Stimulated activated CD8-positive, alpha-beta memory T cell treated with anti-CD3 and anti-CD28 coated beads, Interleukin-7, amount 100 ng/mL, for 4 hours (primary cell): ENCODE measurements around the gene SLC35A2.
"Not testable (repeated sequence)": the region's sequence is repeated elsewhere in the genome, so short reads cannot be mapped to it uniquely, and the experiment has no call there.

Source experiments
- DNase-seq, 2 donors: peaks; one replicate each; pipeline ENCODE4 v3.0.0-alpha.2; 2020; ENCODE audit warnings: low read depth in 2 of 2

SLC35A2 gene

GRCh38 chrX:48902776-48903175 is 8.7 kb downstream of the SLC35A2 start:
- DNase-seq: no peak

- DNase-seq: no peak
Measured at GRCh38 chrX:48902135-48902534, 9.3 kb downstream of the SLC35A2 start.

DNA sequence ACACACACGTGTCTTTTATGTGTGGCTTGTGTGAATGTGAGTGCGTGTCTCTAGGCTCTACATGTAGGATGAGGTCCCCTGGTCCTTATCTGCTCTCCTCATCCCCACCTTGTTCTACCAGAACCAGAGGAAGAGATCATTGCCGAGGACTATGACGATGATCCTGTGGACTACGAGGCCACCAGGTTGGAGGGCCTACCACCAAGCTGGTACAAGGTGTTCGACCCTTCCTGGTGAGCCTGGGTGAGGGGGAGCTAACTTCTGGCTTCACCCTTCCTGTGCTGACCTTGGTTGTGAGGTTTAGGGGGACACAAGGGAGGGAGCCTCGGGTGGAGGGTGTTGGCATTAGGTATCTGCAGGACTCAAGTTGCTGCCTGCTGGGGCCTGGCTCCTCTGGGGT is 10.4 kb downstream of the SLC35A2 start:
- DNase-seq: no peak

- DNase-seq: no peak
Measured at GRCh38 chrX:48899078-48899410, 12.4 kb downstream of the SLC35A2 start.

DNA sequence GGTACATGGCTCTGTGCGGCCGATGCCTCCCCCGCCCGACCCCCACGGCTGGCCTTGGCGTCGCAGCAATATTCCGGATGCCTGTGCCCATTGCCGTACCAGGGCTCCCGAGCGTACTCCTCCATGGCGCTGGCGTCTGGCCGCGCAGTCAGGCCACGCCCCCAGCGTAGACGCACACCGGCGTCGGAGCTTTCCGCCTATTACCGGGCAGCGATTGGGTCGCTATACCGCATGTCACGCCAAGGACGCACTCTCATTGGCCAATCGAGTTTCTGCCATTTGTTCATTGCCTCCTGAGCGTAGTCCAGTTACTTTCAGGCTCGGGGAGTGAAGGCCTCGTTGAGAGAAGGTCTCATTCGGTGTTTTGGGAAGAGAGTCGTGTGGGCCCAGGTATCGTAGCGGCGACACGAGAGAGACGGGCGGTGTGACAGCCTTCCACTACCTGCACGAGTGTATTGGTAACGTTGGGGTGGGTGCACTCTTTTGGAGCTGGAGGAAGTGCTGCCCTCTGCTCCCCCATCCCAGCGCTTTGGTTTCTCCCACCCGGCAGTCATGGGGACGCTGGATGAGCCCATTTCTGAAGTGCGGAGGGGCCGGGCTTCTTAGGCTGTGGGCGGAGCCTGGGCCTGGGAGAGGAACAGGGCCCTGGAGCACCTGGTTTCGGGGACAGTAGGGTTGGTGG is 13.7 kb downstream of the SLC35A2 start, which contains the start of the genes PQBP1 and TIMM17B:
PQBP1 (plus strand) TSS at position 306 of the 682 bp plus-strand sequence. CDS start 580 bp downstream, outside the sequence.
TIMM17B (minus strand) TSS at position 144 of the 682 bp plus-strand sequence; CDS start at position 125, 19 bp downstream.
- DNase-seq: peak; percentile 81 to 83

- DNase-seq: peak; percentile 35 to 45
Measured at GRCh38 chrX:48897157-48897624, 14.3 kb downstream of the SLC35A2 start.

GRCh38 chrX:48896611-48897011 is 14.8 kb downstream of the SLC35A2 start:
- DNase-seq: no peak

GRCh38 chrX:48894891-48895290 is 16.6 kb downstream of the SLC35A2 start:
- no peak for DNase-seq

DNA sequence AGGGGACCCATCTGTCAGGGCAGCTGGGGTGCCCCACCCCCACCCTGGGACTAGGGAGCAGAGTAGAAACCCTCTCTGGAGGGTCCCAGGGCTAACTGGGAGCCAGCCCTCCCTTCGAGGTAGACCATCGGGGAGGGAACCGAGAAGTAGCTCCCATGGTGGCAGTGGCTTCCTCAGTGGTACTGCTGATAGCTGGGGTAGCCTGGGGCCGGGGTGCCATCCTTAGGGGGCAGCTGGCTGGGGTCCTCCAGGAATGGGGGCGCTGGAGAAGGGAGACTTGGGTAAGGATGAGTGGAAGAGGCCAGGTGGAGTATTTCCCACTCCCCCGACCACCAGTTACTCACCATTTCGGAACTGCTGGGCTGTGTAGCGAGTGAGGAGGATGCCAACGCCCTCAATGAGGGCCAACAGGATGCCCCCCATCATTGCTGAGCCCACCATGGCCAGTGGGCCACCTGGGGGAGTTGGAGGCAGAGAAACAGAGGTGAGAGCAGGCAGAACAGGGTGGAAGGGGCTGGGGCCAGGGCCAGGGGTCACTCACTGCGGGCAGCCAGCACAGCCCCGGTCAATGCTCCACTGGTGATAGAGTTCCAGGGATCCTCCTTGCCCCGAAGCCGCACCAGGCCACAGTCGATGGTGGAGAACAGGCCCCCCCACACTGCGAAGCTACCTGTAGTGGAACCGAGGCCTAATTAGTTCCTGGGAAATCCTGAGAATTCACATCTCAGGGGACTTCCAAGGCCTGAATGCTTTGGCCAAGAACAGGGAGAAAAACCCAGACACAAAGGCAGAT is 17.7 kb downstream of the SLC35A2 start:
- no peak for DNase-seq

- DNase-seq: no peak
Measured at GRCh38 chrX:48892896-48893295, 18.6 kb downstream of the SLC35A2 start.

DNA sequence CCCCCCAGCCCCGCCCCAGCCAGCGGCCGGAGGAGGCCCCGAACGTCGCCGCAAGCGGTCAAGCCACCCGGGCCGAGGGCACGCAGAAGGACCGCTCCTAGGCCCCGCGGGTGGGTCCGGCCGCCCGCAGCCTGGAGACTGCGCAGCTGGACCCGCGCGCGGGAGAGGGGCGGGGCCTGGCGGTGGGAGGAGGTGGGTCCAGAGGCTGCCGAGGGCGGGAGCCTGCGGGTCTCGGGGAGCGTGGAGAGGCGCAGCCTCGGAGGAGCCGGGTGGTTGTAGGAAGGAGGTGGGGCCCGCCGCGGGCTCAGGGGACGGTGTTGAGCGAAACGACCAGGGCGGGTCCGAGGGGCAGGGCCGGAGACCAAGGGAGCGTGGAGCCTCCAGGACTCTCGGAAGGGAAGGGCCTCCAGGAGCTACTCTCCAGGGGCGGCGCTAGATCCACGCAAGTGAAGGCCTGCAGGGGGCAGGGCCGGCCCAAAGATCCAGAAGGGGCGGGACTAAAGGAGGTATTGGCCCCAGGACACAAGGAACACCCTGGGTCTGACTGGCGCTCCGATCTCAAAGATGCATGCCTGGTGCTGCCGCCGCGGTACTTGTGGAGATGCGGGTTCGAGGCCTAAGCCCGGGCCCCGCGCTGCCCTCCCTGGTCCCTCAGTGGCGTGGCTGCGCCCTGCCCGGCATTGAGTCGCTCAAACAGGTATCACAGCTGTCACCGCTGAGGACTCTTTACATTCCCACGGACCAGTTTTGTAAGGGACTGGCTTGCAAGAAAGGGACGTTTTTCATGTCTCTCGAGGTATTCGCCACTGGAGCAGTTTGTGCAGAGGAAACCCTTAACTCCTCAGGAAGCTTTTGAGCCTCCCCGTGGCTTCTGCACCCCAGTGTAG is 19.8 kb downstream of the SLC35A2 start:
- peak; percentile 46 to 60 for DNase-seq

- DNase-seq: no peak
Measured at GRCh38 chrX:48890934-48891401, 20.5 kb downstream of the SLC35A2 start.

DNA sequence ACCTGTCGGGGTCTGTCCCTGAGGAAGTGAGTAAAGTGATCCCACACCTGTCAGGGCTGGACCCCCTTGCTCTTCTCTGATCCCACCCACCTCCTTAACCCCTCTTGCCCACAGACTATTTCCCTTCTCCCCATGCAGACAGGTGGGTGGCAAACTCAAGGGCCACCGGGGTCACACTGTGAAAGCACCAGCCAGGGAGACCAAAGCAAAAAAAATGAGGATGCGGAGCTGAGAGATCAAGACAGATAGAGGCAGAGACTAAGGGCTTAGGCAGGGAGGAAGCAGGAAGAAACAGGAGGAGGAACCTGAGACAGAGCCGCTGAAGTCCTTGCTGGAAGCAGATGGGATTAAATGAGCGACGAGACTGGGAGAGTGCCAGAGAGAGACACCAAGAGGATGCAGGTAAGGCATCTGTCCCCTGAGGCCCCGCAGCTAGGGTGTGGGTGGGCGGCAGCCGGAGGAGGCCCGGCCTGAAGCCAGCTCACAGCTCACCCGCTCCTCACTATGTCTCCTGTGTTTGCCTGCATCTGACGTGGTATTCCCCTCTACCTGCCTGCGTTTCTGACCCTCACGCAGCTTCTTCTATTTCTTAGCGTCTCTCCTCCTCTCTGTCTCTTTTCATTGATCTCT is 21.0 kb downstream of the SLC35A2 start:
- DNase-seq: no peak

- DNase-seq: not testable (repeated sequence)
Measured at GRCh38 chrX:48886586-48886985, 24.9 kb downstream of the SLC35A2 start.

GRCh38 chrX:48883729-48884128 is 27.7 kb downstream of the SLC35A2 start:
- DNase-seq: no peak

DNA sequence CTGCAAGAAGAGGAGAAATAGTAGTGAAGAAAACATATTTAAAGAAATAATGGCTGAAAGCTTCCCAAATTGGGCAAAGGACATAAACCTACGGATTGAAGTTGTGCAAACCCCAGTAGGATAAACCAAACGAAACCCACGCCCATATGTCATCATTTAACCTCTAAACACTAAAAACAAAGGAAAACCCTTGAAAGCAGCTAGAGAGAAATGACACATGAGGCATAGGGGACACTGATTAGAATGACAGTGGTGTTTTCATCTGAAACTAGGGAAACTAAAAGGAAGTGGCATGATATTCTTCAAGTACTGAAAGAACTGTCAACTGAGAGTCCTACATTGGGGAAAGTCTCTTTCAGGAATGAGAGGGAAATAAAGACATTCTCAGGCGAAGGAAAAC is 34.5 kb downstream of the SLC35A2 start:
- not testable (repeated sequence) for DNase-seq

DNA sequence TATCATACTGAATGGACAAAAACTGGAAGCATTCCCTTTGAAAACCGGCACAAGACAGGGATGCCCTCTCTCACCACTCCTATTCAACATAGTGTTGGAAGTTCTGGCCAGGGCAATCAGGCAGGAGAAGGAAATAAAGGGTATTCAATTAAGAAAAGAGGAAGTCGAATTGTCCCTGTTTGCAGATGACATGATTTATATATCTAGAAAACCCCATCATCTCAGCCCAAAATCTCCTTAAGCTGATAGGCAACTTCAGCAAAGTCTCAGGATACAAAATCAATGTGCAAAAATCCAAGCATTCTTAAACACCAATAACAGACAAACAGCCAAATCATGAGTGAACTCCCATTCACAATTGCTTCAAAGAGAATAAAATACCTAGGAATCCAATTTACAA is 39.4 kb downstream of the SLC35A2 start:
- not testable (repeated sequence) for DNase-seq

DNA sequence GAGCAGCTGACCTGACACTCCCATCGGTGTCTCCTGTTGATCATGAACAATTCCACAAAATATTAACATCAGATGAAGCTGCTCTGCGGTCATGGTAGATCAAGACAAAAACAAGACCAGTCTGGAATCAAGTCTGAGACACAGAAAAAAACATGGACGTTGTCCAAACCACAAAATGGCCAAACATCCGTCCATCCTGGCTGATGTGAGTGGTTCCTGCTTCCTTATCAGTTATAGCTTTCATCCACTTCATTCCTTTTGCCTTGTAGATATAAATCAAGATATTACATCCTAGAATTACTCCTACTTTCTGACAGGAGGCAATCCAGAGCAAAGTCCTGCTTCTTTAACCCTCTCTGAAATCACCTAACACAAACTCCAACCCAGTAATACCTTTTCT is 47.2 kb downstream of the SLC35A2 start:
- no peak for DNase-seq

DNA sequence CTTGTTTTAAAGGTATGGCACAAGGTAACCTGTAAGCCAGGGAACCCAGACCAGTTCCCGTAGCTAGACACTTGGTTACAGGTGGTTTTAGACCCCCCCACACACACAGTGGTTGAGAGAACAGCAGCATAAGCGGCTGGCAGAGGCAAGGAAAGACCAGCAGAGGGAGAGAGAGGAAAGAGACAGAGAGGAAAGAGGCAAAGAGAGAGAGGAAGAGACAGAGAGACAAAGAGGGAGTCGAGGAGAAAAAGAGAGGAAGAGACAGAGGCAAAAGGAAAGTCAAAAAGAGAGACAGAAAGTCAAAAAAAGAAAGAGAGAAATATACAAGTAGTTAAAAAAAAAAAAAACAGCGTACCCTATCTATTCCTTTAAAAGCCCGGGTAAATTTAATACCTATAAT is 56.5 kb downstream of the SLC35A2 start:
- DNase-seq: no peak

DNA sequence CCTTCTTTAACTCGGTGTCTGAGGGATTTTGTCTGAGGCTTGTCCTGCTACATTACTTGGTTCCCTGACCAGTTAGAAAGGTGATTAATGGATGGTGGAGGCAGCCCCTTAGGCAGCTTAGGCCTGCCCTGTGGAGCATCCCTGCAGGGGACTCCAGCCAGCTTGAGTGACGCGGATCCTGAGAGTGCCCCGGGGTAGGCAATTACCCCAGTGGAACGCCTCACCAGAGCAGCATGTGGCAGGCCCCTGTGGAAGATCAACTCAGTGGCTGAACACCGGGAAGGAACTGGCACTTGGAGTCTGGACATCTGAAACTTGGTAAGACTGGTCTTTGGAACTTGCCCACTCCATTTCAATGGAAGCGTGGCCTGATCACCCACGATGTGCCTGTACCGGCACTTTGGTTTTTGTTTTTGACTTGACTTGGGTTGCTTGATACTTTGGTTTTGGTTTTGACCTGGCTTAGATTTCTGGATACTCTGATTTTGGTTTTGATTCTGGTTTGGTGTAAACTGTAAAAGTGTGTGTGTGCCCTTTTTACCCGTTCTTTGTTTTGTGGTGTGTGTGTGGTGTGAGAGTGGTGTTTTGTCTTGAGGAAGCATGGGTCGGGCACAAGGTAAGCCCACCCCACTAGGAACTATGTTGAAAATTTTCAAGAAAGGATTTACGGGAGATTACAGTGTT is 57.2 kb downstream of the SLC35A2 start:
- DNase-seq: not testable (repeated sequence)

GRCh38 chrX:48853494-48853893 is 58.0 kb downstream of the SLC35A2 start:
- DNase-seq: not testable (repeated sequence)
